ENCODE results near the gene LEMD1. TPM values are rescaled to one million over a fixed set of nuclear protein-coding genes. Genes with fewer than 3 reads are reported as not detected.

The LEMD1 gene
- polyA plus RNA-seq, 2 donors, result 0.78 to 0.81 TPM

- Histone ChIP-seq H3K36me3 (ENCODE audit: control insufficient read depth in 2 of 2, insufficient read depth in 2 of 2, low read length in 1 of 2) (no peaks in the 10 kb centered on the region), H3K27me3 (ENCODE audit: control insufficient read depth in 1 of 2, insufficient read depth in 2 of 2, low read length in 2 of 2) (no peaks in the 10 kb centered on the region), H3K4me3 (ENCODE audit: low read depth in 1 of 2, low read length in 2 of 2) (no peak overlapping the region), H3K9me3 (ENCODE audit: control insufficient read depth in 2 of 2, insufficient read depth in 1 of 2, low read depth in 1 of 2, low read length in 1 of 2) (no peaks in the 10 kb centered on the region), H3K4me1 (ENCODE audit: control insufficient read depth in 2 of 2, insufficient read depth in 2 of 2, low read length in 1 of 2) (peaks cover 2 to 8% of the 10 kb centered on the region in 2 donors), H3K27ac (ENCODE audit: low read depth in 2 of 2, low read length in 1 of 2) (peak overlapping the region; percentile 57 to 78)
- WGBS, 2 donors, result 30 to 34% methylated on average over 6 of the region's 6 CpGs
Observed at GRCh38 chr1:205375835-205376545, 45.9 kb downstream of the LEMD1 start.

- WGBS, 2 donors, result 35 to 37% methylated on average over 10 of the region's 10 CpGs
- H3K27me3 ChIP-seq (ENCODE audit: control insufficient read depth in 1 of 2, insufficient read depth in 2 of 2, low read length in 2 of 2), result no peaks in the 10 kb centered on the region
- peak overlapping the region; percentile 6 to 65 for H3K27ac ChIP-seq (ENCODE audit: low read depth in 2 of 2, low read length in 1 of 2)
- H3K36me3 ChIP-seq (ENCODE audit: control insufficient read depth in 2 of 2, insufficient read depth in 2 of 2, low read length in 1 of 2), result no peaks in the 10 kb centered on the region
- H3K9me3 ChIP-seq (ENCODE audit: control insufficient read depth in 2 of 2, insufficient read depth in 1 of 2, low read depth in 1 of 2, low read length in 1 of 2), result no peaks in the 10 kb centered on the region
- H3K4me3 ChIP-seq (ENCODE audit: low read depth in 1 of 2, low read length in 2 of 2), result no peak overlapping the region
- peaks cover 2 to 8% of the 10 kb centered on the region in 2 donors for H3K4me1 ChIP-seq (ENCODE audit: control insufficient read depth in 2 of 2, insufficient read depth in 2 of 2, low read length in 1 of 2)
Observed at GRCh38 chr1:205374210-205375078, 47.4 kb downstream of the LEMD1 start.

- peaks cover 2 to 8% of the 10 kb centered on the region in 2 donors for H3K4me1 ChIP-seq (ENCODE audit: control insufficient read depth in 2 of 2, insufficient read depth in 2 of 2, low read length in 1 of 2)
- no peak overlapping the region for H3K27ac ChIP-seq (ENCODE audit: low read depth in 2 of 2, low read length in 1 of 2)
- WGBS, 2 donors, result 84 to 95% methylated on average over 2 of the region's 2 CpGs
Observed at GRCh38 chr1:205373798-205374175, 48.1 kb downstream of the LEMD1 start.

GRCh38 chr1:205373022-205373797 lies 48.6 kb downstream of the LEMD1 start:
- H3K27me3 ChIP-seq (ENCODE audit: control insufficient read depth in 1 of 2, insufficient read depth in 2 of 2, low read length in 2 of 2), result no peaks in the 10 kb centered on the region
- peaks cover 2 to 8% of the 10 kb centered on the region in 2 donors for H3K4me1 ChIP-seq (ENCODE audit: control insufficient read depth in 2 of 2, insufficient read depth in 2 of 2, low read length in 1 of 2)
- H3K4me3 ChIP-seq (ENCODE audit: low read depth in 1 of 2, low read length in 2 of 2), result no peak overlapping the region
- no peaks in the 10 kb centered on the region for H3K36me3 ChIP-seq (ENCODE audit: control insufficient read depth in 2 of 2, insufficient read depth in 2 of 2, low read length in 1 of 2)
- WGBS, 2 donors, result 44 to 52% methylated on average over 9 of the region's 9 CpGs
- H3K9me3 ChIP-seq (ENCODE audit: control insufficient read depth in 2 of 2, insufficient read depth in 1 of 2, low read depth in 1 of 2, low read length in 1 of 2), result no peaks in the 10 kb centered on the region
- H3K27ac ChIP-seq (ENCODE audit: low read depth in 2 of 2, low read length in 1 of 2), result no peak overlapping the region

More at GRCh38 chr1:205373798-205374175, 48.1 kb downstream of the LEMD1 start:
- no peaks in the 10 kb centered on the region for H3K27me3 ChIP-seq (ENCODE audit: control insufficient read depth in 1 of 2, insufficient read depth in 2 of 2, low read length in 2 of 2)
- no peak overlapping the region for H3K4me3 ChIP-seq (ENCODE audit: low read depth in 1 of 2, low read length in 2 of 2)
- no peaks in the 10 kb centered on the region for H3K36me3 ChIP-seq (ENCODE audit: control insufficient read depth in 2 of 2, insufficient read depth in 2 of 2, low read length in 1 of 2)
- no peaks in the 10 kb centered on the region for H3K9me3 ChIP-seq (ENCODE audit: control insufficient read depth in 2 of 2, insufficient read depth in 1 of 2, low read depth in 1 of 2, low read length in 1 of 2)

GRCh38 chr1:205371871-205372660 lies 49.8 kb downstream of the LEMD1 start:
- WGBS, 2 donors, result 59 to 68% methylated on average over 11 of the region's 11 CpGs
- H3K4me3 ChIP-seq (ENCODE audit: low read depth in 1 of 2, low read length in 2 of 2), result no peak overlapping the region

GRCh38 chr1:205370780-205371179 lies 51.1 kb downstream of the LEMD1 start:
- H3K36me3 ChIP-seq (ENCODE audit: control insufficient read depth in 2 of 2, insufficient read depth in 2 of 2, low read length in 1 of 2), result no peaks in the 10 kb centered on the region
- H3K4me1 ChIP-seq (ENCODE audit: control insufficient read depth in 2 of 2, insufficient read depth in 2 of 2, low read length in 1 of 2), result peaks cover 2 to 5% of the 10 kb centered on the region in 2 donors
- H3K27me3 ChIP-seq (ENCODE audit: control insufficient read depth in 1 of 2, insufficient read depth in 2 of 2, low read length in 2 of 2), result no peaks in the 10 kb centered on the region
- H3K4me3 ChIP-seq (ENCODE audit: low read depth in 1 of 2, low read length in 2 of 2), result no peak overlapping the region
- H3K27ac ChIP-seq (ENCODE audit: low read depth in 2 of 2, low read length in 1 of 2), result no peak overlapping the region
- H3K9me3 ChIP-seq (ENCODE audit: control insufficient read depth in 2 of 2, insufficient read depth in 1 of 2, low read depth in 1 of 2, low read length in 1 of 2), result no peaks in the 10 kb centered on the region

More at GRCh38 chr1:205371871-205372660, 49.8 kb downstream of the LEMD1 start:
- no peaks in the 10 kb centered on the region for H3K36me3 ChIP-seq (ENCODE audit: control insufficient read depth in 2 of 2, insufficient read depth in 2 of 2, low read length in 1 of 2)
- H3K9me3 ChIP-seq (ENCODE audit: control insufficient read depth in 2 of 2, insufficient read depth in 1 of 2, low read depth in 1 of 2, low read length in 1 of 2), result no peaks in the 10 kb centered on the region
- no peaks in the 10 kb centered on the region for H3K27me3 ChIP-seq (ENCODE audit: control insufficient read depth in 1 of 2, insufficient read depth in 2 of 2, low read length in 2 of 2)
- H3K27ac ChIP-seq (ENCODE audit: low read depth in 2 of 2, low read length in 1 of 2), result no peak overlapping the region
- H3K4me1 ChIP-seq (ENCODE audit: control insufficient read depth in 2 of 2, insufficient read depth in 2 of 2, low read length in 1 of 2), result peaks cover 2 to 5% of the 10 kb centered on the region in 2 donors

- no peaks in the 10 kb centered on the region for H3K9me3 ChIP-seq (ENCODE audit: control insufficient read depth in 2 of 2, insufficient read depth in 1 of 2, low read depth in 1 of 2, low read length in 1 of 2)
- no peak overlapping the region for H3K4me3 ChIP-seq (ENCODE audit: low read depth in 1 of 2, low read length in 2 of 2)
- WGBS, 2 donors, result 53 to 69% methylated on average over 3 of the region's 3 CpGs
- H3K27ac ChIP-seq (ENCODE audit: low read depth in 2 of 2, low read length in 1 of 2), result no peak overlapping the region
- H3K4me1 ChIP-seq (ENCODE audit: control insufficient read depth in 2 of 2, insufficient read depth in 2 of 2, low read length in 1 of 2), result peaks cover 0 to 4% of the 10 kb centered on the region in 2 donors
- no peaks in the 10 kb centered on the region for H3K27me3 ChIP-seq (ENCODE audit: control insufficient read depth in 1 of 2, insufficient read depth in 2 of 2, low read length in 2 of 2)
- H3K36me3 ChIP-seq (ENCODE audit: control insufficient read depth in 2 of 2, insufficient read depth in 2 of 2, low read length in 1 of 2), result no peaks in the 10 kb centered on the region
Observed at GRCh38 chr1:205369701-205370123, 52.1 kb downstream of the LEMD1 start.

GRCh38 chr1:205368478-205368877 lies 53.4 kb downstream of the LEMD1 start:
- no peaks in the 10 kb centered on the region for H3K36me3 ChIP-seq (ENCODE audit: control insufficient read depth in 2 of 2, insufficient read depth in 2 of 2, low read length in 1 of 2)
- no peaks in the 10 kb centered on the region for H3K27me3 ChIP-seq (ENCODE audit: control insufficient read depth in 1 of 2, insufficient read depth in 2 of 2, low read length in 2 of 2)
- WGBS, 2 donors, result 96 to 98% methylated on average over 6 of the region's 6 CpGs
- no peaks in the 10 kb centered on the region for H3K9me3 ChIP-seq (ENCODE audit: control insufficient read depth in 2 of 2, insufficient read depth in 1 of 2, low read depth in 1 of 2, low read length in 1 of 2)
- H3K4me1 ChIP-seq (ENCODE audit: control insufficient read depth in 2 of 2, insufficient read depth in 2 of 2, low read length in 1 of 2), result peaks cover 0 to 4% of the 10 kb centered on the region in 2 donors
- H3K4me3 ChIP-seq (ENCODE audit: low read depth in 1 of 2, low read length in 2 of 2), result no peak overlapping the region
- H3K27ac ChIP-seq (ENCODE audit: low read depth in 2 of 2, low read length in 1 of 2), result no peak overlapping the region

Data from esophagus (tissue), 2 donors.